DOHH2 (cell line): ENCODE measurements around the gene UBIAD1.

Experiments
- H3F3A ChIP-seq: fragments of 200-600 bp; sonication (generic), shearing (Covaris generic); 2 replicates; pipeline ENCODE4 v1.6.0; 2016; ENCODE audit warnings: antibody characterized with exemption, mild to moderate bottlenecking; ENCODE audit not compliant: control insufficient read depth, insufficient read depth
- H3K27ac ChIP-seq: fragments of 200-600 bp; sonication (generic); 2 replicates; pipeline ENCODE4 v1.5.1; 2014; ENCODE audit warnings: low read depth, mild to moderate bottlenecking, low read length, moderate library complexity
- H3K27me3 ChIP-seq: fragments of 200-600 bp; sonication (generic); 2 replicates; pipeline ENCODE4 v1.6.1; 2014; ENCODE audit warnings: mild to moderate bottlenecking, low read length, mixed read lengths; ENCODE audit not compliant: control insufficient read depth
- H3K36me3 ChIP-seq: fragments of 200-600 bp; sonication (generic); 2 replicates; pipeline ENCODE4 v1.6.1; 2014; ENCODE audit warnings: mild to moderate bottlenecking, low read length, moderate library complexity, mixed read lengths; ENCODE audit not compliant: control insufficient read depth
- H3K4me1 ChIP-seq: fragments of 200-600 bp; sonication (generic); 2 replicates; pipeline ENCODE4 v1.6.1; 2014; ENCODE audit warnings: mild to moderate bottlenecking, low read length, mixed read lengths; ENCODE audit not compliant: control insufficient read depth
- H3K4me2 ChIP-seq: fragments of 200-600 bp; sonication (generic); 2 replicates; pipeline ENCODE4 v1.6.0; 2014; ENCODE audit warnings: mild to moderate bottlenecking, low read length, moderate library complexity
- H3K4me3 ChIP-seq: fragments of 200-600 bp; sonication (generic); 2 replicates; pipeline ENCODE4 v1.5.1; 2014; ENCODE audit warnings: mild to moderate bottlenecking, low read length, mixed read lengths
- H3K79me2 ChIP-seq: fragments of 200-600 bp; sonication (generic); 2 replicates; pipeline ENCODE4 v1.6.1; 2014; ENCODE audit warnings: mild to moderate bottlenecking, low read length, mixed read lengths; ENCODE audit not compliant: control insufficient read depth
- H3K9me2 ChIP-seq: fragments of 200-600 bp; sonication (generic); replicated peaks from 2 replicates; pipeline ENCODE4 v1.6.1; 2014; ENCODE audit warnings: mild to moderate bottlenecking, low read length, mixed read lengths; ENCODE audit not compliant: control insufficient read depth
- H3K9me3 ChIP-seq: fragments of 200-600 bp; sonication (generic); 2 replicates; pipeline ENCODE4 v1.6.1; 2014; ENCODE audit warnings: antibody characterized with exemption, low read length, mixed read lengths; ENCODE audit not compliant: control insufficient read depth, insufficient read depth
- H4K20me1 ChIP-seq: fragments of 200-600 bp; sonication (generic); 2 replicates; pipeline ENCODE4 v1.6.0; 2014; ENCODE audit warnings: low read depth, mild to moderate bottlenecking, antibody characterized with exemption, low read length, moderate library complexity; ENCODE audit not compliant: control insufficient read depth, insufficient read depth
- CTCF ChIP-seq: fragments of 200-600 bp; sonication (generic); IDR thresholded peaks from one replicate; pipeline ENCODE4 v1.5.1; 2014; ENCODE audit warnings: antibody characterized with exemption, mild to moderate bottlenecking, low read depth, low read length; ENCODE audit not compliant: poor library complexity, severe bottlenecking
- EZH2phosphoT487 ChIP-seq: fragments of 200-600 bp; sonication (generic); IDR thresholded peaks from 2 replicates; pipeline ENCODE4 v1.6.1; 2017; ENCODE audit warnings: borderline replicate concordance, mild to moderate bottlenecking, antibody characterized with exemption, low read length, moderate library complexity, mixed read lengths

The UBIAD1 gene

GRCh38 chr1:11272832-11273594 lies at the start of gene UBIAD1:
Gene UBIAD1, plus strand, starts transcription at chr1:11273198. Its CDS starts 334 bp downstream, at chr1:11273532.
- peak within 1 kb of the TSS; percentile 85 for H3K4me2 ChIP-seq
- H3K9me2 ChIP-seq = no peaks in the 10 kb centered on the region
- peaks cover 48% of the 10 kb centered on the region for H3K79me2 ChIP-seq
- peak within 1 kb of the TSS; percentile 68 for H3K27ac ChIP-seq
- H3K4me1 ChIP-seq = peaks cover 24% of the 10 kb centered on the region
- H4K20me1 ChIP-seq = peaks cover 5% of the 10 kb centered on the region; the same call in 1 of the 2 replicates
- H3K4me3 ChIP-seq = peak within 1 kb of the TSS; percentile 90
- TF ChIP-seq EZH2phosphoT487 = no peak
- TF ChIP-seq CTCF = no peak
- no peaks in the 10 kb centered on the region for H3K9me3 ChIP-seq
- H3K27me3 ChIP-seq = no peaks in the 10 kb centered on the region
- 0 out of 2 replicates have a peak, but pooled peaks cover 3% of the 10 kb centered on the region for H3F3A ChIP-seq
- H3K36me3 ChIP-seq = peaks cover 21% of the 10 kb centered on the region

GRCh38 chr1:11227106-11228077 lies 45.6 kb upstream of the UBIAD1 start:
- H3K4me3 ChIP-seq = peak overlapping the region; percentile 63
- peaks cover 39% of the 10 kb centered on the region for H3K4me1 ChIP-seq
- H3K27me3 ChIP-seq = no peaks in the 10 kb centered on the region
- H3K9me3 ChIP-seq = no peaks in the 10 kb centered on the region
- H3K36me3 ChIP-seq = peaks cover 80% of the 10 kb centered on the region
- peaks cover 4% of the 10 kb centered on the region; the same call in 1 of the 2 replicates for H3K79me2 ChIP-seq
- H3K4me2 ChIP-seq = peak overlapping the region; percentile 79
- TF ChIP-seq EZH2phosphoT487 (no peak), CTCF (no peak)
- H3K9me2 ChIP-seq = no peaks in the 10 kb centered on the region
- H3F3A ChIP-seq = peaks cover 2% of the 10 kb centered on the region; the same call in 1 of the 2 replicates
- peak overlapping the region; percentile 49 for H3K27ac ChIP-seq
- no peaks in the 10 kb centered on the region for H4K20me1 ChIP-seq

GRCh38 chr1:11229203-11229602 lies 43.8 kb upstream of the UBIAD1 start:
- Histone ChIP-seq H3K27me3 (no peaks in the 10 kb centered on the region), H3K27ac (peak overlapping the region; percentile 49), H3K4me1 (peaks cover 39% of the 10 kb centered on the region), H3F3A (peaks cover 2% of the 10 kb centered on the region; the same call in 1 of the 2 replicates), H4K20me1 (no peaks in the 10 kb centered on the region), H3K9me3 (no peaks in the 10 kb centered on the region), H3K4me2 (peak overlapping the region; percentile 79), H3K4me3 (peak overlapping the region; percentile 24; the same call in 1 of the 2 replicates), H3K9me2 (no peaks in the 10 kb centered on the region), H3K36me3 (peaks cover 82% of the 10 kb centered on the region), H3K79me2 (peaks cover 4% of the 10 kb centered on the region; the same call in 1 of the 2 replicates)
- TF ChIP-seq EZH2phosphoT487 (no peak), CTCF (no peak)
